HG03045 (cell line): ENCODE data around the gene RXFP2.
A peak's percentile ranks its signal among the peaks of the same experiment; 100 is the strongest.

ENCODE experiments used
- ATAC-seq: cut with Tn5 transposase; IDR thresholded peaks from one replicate; pipeline ENCODE4 v1.9.1; 2021; ENCODE audit warnings: mild to moderate bottlenecking, moderate library complexity; ENCODE audit not compliant: unreplicated experiment

The RXFP2 gene, protein sequence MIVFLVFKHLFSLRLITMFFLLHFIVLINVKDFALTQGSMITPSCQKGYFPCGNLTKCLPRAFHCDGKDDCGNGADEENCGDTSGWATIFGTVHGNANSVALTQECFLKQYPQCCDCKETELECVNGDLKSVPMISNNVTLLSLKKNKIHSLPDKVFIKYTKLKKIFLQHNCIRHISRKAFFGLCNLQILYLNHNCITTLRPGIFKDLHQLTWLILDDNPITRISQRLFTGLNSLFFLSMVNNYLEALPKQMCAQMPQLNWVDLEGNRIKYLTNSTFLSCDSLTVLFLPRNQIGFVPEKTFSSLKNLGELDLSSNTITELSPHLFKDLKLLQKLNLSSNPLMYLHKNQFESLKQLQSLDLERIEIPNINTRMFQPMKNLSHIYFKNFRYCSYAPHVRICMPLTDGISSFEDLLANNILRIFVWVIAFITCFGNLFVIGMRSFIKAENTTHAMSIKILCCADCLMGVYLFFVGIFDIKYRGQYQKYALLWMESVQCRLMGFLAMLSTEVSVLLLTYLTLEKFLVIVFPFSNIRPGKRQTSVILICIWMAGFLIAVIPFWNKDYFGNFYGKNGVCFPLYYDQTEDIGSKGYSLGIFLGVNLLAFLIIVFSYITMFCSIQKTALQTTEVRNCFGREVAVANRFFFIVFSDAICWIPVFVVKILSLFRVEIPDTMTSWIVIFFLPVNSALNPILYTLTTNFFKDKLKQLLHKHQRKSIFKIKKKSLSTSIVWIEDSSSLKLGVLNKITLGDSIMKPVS

DNA sequence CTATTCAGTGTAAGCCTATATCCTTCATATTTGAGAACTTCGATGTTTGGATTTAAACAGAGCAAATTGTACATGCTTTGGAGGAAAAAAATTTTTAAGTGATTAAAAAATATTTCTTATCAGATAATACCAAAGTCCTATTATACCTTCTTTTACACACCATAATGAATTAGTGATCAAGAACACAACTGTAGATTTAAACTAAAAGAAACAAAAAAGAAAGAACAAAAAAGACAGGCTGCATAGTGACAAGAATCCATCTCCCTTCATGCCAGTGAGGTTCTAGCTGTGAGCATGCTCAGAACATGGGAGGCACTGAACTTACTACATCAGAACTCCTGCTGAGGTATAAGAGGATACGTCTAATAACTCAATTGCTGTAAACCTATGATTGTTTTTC lies at the start of gene RXFP2:
RXFP2 (plus strand) TSS at position 301 of the 400 bp plus-strand sequence; CDS start at position 388, 87 bp downstream.
- no peak for ATAC-seq

DNA sequence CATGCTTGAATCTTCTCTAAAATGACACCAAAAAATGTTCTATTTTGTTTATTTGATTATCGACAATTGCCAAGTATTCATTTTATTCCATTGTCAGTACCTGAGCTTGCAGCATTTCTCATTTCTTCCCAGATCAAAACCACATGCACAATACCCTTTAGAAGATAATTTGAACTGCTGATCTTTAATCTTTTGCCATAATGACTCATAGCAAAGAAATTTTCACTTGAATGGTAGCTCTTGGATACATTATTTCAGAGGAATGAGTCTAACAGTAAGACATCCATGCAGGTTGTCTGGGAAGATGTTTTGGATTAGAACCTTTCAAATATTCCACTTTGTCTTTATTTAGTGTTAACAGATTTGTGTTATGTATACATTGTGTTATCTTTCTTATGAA lies 42.0 kb upstream of the RXFP2 start:
- ATAC-seq: no peak

DNA sequence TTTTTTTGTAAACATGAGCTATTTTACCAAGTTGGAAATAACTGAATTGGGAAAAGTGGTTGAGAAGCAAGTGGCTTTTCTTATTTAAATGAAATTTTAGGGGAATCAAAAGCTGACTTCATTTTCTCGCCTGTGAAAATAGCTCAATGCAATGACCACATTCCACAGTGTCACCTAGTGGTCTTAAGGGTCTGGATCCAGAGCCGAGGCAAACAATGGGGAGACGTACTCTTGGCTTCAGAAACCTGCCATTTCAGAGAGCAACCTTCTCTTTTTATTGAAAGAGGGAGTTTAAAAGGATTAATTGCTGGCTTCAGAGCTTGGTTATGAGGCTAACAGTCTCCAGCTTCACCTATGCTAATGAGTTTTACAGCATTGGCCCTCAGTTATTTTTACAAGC lies 39.7 kb upstream of the RXFP2 start:
- no peak for ATAC-seq

DNA sequence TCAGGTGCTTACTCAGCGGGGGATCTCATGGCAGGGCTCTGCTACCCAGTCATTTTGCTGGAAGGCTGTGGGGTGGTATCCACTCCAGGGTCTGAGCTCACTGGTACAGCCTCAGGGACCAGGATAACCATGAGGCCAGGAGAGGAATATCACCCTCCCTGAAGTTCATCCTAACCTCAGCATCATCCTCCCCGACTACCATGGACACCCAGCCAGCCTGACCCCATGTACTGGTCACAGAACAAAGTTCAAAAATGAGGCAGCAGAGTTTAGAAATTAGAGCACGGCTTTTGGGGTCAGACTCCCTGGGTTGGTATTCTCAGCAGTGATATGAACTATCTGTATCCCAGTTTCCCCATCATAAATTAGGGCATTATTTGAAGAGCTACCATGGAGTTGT lies 35.5 kb upstream of the RXFP2 start:
- ATAC-seq: no peak

DNA sequence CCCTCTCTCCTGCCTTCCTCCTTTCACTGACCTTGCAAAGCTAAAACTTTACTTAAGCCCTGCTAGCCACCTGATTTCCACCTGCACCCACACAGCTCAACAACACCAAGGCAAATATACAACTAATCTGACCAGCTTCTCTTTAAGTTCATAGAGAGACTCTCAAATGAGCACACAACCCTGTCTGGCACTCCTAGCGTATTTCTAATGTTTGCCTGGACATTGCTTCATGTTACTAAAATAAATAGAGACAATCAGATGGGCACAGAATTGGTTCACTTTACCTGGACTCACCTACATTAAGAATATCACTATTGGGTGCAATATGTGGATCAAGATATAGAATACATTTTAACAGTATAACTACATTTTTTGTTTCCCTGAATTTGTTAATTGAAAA lies 33.2 kb upstream of the RXFP2 start:
- no peak for ATAC-seq

DNA sequence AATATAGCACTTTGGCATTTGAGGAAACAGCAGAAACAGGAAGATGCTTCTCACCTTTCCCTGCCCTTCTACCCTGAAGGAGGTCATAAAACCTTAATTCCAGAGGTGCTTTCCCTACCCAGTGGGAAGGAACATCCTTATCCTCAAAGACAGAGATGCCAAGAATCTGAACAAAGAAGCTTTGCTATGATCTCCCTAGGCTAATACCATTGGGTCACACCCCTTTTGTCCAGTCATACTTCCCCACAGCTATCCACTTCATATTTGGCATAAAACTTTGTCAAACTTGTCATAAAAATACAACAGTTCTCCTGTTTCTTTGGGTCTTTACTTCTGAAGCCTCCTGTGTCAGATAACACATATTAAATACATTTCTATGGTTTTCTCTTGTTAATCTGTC lies 21.7 kb upstream of the RXFP2 start:
- ATAC-seq: no peak

DNA sequence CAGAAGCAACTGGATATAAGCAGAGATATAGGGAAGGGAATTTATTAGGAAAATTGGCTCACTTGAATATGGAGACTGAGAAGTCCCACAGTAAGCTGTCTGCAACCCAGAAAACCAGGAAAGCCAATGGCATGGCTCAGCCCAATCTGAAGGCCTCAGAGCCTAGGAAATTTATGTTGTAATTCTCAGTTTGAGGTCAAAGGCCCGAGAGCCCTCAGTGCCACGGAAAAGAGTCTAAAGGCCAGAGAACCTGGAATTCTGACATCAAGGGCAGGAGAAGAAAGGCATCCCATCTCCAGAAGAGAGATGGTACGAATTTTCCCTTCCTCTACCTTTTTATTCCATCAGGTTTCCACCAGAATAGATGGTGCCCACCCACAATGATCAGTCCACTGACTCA lies 20.1 kb upstream of the RXFP2 start:
- ATAC-seq: no peak

DNA sequence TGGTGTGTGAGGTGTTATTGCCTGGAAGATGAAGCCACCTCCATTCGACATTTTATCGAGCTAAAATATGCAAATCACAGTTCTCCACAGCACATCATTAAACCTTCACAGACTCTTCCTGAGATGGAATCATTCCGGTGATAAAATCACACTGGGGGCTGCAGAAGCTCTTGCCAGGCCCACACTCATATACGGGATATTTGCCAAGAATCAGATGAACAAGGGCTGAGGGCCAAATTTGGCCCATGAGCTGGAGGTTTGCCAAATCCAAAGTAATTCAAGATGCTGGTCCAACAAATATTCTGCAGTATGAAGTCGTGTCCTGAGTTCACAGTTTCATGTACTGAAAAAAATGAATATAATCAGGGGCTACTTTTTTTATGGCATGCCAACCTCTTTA lies 16.7 kb upstream of the RXFP2 start:
- ATAC-seq: no peak

DNA sequence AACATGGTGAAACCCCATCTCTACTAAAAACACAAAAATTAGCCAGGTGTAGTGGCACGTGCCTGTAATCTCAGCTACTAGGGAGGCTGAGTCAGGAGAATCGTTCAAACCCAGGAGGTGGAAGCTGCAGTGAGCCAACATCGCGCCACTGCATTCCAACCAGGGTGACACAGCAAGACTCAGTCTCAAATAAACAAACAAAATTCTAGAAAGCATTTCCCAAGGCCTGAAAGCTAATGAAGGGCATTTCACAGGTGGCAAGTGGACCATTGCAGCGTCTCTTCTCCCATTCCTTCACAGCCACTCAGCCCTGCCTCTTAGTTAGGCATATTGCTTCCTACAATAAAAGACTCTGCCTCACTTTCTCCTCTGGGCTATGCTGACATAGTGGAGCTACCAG lies 13.5 kb upstream of the RXFP2 start:
- no peak for ATAC-seq

DNA sequence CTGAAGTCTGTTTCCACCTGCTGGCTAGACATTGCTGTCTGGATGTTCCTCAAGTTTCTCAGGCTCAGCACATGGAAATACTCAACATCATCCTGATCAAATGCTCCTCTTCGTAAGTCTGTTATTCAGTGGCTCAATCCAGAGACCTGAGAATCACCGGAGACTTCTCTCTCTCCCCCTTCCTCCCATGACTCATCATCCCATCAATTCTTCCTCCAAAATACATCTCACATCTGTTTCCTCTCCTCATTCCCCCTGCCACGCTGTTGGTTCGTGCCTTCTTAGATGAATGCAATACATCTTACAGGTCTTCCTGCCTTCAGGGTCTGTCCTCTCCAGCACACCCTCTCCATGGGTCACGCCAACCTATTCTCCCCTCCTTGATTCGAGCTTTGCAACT lies 7.4 kb upstream of the RXFP2 start:
- ATAC-seq: no peak

DNA sequence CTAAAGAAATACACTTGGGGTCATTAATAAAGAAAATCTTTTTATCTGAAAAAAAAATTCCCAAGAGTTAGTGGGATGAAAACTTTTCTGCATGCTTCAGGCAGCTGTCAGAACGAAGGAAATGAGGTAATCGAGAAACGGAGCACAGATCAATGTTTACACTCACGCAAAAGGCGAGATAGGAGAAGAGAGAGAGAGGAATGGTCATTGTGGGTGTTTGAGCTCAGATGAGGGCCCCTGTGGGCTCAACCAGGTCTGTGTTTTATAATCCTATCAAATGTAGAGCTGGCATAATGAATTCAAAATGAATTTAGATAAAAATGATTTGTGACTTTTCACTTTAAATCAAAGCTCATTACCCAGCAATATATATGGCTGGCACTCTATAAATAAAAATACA lies 6.3 kb upstream of the RXFP2 start:
- ATAC-seq: no peak

DNA sequence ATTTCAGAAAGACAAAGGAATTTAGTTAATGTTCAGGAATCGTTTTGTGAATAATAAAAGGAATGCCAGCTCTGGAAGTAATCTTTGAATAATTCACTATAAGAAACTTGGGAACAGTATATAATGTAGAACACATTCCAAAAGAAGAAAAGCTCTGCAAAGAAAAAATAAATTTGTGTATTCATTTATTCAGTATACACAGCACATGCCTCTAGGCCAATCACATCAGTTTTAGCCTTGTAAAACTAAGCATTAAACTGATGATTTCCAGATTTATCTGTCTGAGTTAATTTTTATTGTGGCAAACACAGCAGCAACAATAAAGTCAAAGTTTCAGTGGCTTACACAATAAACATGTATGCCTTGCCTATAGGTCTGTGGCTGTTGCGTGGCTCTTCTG lies 5.7 kb upstream of the RXFP2 start:
- no peak for ATAC-seq

DNA sequence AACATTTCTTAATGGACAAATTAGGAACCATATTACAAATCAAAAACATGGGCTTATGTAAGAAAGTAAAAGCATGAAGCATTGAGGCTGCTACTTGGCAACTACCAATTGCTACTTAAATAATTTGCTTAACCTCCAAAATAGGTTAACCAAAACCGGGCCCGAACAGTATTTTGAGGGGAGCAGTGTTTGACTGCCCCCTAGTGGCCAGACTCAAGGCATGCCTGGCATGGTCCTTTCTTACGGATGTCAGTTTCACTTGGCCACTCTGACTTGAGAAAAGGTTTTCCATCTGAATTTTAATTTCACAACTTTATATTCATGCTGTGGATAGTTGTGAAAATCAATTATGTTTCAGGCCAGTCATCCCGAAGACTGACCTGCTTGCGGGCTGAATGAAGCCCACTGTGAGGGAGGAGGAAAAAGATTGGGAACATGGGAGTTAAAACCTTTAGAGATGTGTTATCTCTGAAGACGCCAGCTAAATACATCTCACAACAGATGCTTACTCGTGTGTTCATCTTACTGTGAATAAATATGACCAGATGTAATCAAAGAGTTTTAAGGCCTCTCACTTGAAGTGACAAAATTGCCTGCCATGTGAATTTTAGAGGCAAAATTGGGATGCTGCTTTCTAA lies 2.9 kb downstream of the RXFP2 start:
- ATAC-seq: peak; percentile 80

DNA sequence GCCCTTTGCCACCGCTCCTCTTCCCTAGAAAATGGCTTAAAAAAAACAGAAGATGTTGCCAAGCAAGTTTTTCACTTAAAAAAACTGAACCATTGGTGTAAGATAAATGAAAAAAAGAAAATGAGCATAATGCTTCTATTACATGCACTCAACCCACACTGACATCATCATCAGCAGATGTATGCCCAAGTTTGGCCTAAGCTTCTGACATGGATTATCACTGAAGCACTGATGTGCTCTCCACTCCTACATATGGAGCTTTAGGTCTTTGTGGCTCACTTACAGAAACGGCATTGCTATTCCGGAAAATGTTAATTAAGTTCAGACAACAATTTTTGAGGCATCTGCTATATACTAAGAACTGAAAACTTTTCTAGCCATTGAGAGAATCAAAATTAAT lies 8.0 kb downstream of the RXFP2 start:
- ATAC-seq: no peak

DNA sequence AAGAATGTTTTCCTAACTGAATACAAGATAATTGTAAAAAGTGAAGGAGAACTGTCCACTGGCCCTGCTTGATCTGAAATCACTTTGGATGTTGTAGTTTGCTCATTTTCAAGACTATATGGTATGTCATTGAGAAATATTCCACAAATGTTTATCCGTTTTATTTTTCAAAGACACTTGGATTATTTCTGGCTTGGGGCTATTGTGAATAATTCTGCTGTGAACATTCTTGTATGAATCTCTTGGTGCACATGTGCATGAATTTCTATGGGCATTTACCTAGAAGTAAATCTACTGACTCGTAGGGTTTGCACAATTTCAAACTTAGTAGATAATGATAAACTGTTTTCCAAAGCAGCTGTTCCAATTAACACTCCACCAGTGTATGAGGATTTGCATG lies 8.6 kb downstream of the RXFP2 start:
- ATAC-seq: no peak

DNA sequence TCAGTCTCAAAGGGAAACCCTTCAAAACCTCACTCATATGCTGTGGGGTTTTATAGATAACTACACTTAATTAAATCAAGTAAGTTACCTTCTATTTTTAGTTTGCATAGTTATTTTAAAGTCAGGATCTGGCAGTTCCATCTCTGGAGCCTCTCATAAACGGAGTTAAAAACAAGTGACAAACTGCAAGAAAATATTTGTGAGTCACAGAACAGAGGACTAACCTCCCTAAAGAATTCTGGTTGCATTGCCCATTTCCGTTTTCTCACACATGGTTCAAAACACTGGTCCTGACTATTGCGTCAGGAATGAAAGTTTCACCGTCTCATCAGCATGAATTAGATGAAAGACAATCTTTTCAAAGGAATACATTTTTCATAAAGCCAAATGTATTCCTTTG lies 10.6 kb downstream of the RXFP2 start:
- no peak for ATAC-seq

DNA sequence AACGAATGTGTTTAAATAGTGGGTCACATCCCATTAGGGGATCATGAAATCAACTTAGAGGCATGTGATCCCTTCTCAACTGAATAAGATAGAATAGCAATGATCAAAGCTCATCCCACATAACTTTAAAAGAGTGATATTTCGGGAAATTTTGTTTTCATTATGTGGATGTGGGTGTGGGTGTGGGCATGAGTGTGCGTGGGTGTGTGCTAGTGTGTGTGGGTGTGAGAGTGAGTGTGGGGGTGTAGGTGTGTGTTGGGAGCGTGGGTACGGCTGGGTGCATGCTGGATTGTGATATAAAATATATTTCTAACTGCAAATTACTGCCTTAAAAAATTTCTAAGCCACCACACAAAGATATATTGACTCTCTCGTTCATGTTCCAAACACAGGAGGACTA lies 15.9 kb downstream of the RXFP2 start:
- ATAC-seq: no peak

DNA sequence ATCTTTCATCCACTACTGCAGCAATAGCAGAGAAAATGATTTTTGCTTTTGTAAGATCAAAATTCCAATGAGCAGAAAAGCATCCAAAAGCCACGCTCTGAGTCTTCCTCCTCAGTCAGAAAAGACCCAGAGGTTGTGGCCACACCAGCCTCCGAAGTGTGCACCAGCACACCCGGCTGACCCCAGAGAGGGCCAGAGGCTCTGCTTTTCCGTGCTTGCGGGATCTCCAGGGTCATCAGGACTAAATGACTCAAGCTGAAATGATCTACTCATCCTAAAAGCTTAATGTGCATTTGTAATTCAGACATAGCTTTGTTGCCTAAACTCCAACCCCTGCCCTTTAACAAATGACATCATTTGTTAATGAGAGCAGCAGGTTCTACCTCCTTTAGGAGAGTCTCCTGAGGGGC lies 16.5 kb downstream of the RXFP2 start:
- no peak for ATAC-seq

DNA sequence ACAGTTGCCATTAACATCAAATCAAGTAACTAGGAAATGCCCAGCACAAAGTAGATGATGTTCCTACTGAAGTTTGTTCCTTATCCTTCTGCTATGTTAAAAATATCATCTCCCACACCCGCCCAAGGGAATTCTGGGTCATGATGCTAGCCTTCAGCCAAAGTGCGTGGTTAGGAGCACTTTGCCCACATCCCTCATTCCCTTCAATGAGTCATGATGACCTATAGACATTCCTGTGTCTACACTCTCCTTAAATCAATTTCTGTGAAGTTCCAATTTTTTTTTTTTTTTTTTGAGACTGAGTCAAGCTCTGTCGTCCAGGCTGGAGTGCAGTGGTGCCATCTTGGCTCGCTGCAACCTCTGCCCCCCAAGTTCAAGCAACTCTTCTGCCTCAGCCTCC lies 17.0 kb downstream of the RXFP2 start:
- no peak for ATAC-seq

DNA sequence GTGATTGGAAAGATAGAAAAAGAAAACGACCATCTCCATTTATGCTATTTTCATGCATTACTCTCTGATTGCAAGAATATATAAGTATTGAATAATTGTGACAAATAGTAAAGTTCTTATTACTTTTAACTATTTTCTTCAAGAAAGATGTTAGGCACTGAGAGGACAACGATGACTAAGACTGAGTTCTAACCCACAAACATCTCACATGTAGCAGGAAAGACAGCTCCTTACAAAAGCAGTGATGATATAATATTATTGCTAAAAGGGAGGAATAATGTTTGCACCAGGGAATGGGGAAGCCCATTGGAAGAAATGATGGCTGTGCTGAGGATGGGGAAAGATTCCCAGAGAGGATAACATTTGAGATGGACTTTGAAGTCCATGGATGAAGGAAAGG lies 22.6 kb downstream of the RXFP2 start:
- ATAC-seq: no peak

DNA sequence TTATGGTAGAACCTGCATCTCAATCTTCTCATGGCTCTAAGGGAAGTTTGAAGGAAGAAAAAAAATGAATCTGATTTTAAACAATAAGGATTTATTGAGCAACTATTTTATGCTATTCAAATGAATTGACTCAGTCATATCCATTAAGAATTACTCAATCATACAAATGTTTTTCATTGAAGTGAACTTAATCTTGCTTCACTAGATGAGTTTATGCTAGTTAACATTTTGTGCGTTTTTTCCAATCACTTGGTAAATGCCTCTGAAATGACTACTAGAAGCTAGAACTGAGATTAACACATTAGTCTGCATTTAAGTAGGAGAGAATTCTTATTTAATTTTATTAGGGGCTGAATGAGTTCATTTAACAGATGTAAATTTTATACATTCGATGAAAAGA lies 25.2 kb downstream of the RXFP2 start:
- ATAC-seq: no peak
